ENCODE results near the gene PPARG. TPM values are rescaled to one million over a fixed set of nuclear protein-coding genes. Genes with fewer than 3 reads are reported as not detected.

Gene PPARG
- total and polyA plus RNA-seq, 2 of the 8 experiments (the other 6 are each of a cell fraction or from before 2014, with no cell fraction given): 0.06 TPM; not detected in 1

GRCh38 chr3:12284591-12284990 is 4.3 kb upstream of the PPARG start (continued):
- TF ChIP-seq CHD7 (IDR thresholded peaks at IDR 0.05; ENCODE audit: insufficient replicate concordance, low read length): no peak
- TF ChIP-seq JUND (IDR thresholded peaks at IDR 0.05; ENCODE audit: low read length): no peak
- TF ChIP-seq RAD21 (IDR thresholded peaks at IDR 0.05 in 1 of 2, conservative IDR thresholded peaks at IDR 0.05 in 1 of 2; ENCODE audit: low read depth in 2 of 2, low read length in 2 of 2): no peak
